Caco-2 (cell line): ENCODE results near the gene PALLD. TPM values are rescaled to one million over a fixed set of nuclear protein-coding genes. Genes with fewer than 3 reads are reported as not detected.

ENCODE experiments used
- BruUV-seq: library from RNA; stranded (reverse); fragments of 400-500 nt; replicated peaks from 2 replicates; lab custom pipeline; 2021; lab: Mats Ljungman, UMichigan
- CTCF ChIA-PET: fragments of 300-600 bp; sonication (Branson Sonifier 250); formaldehyde crosslinking; loops from one replicate; lab custom pipeline; 2022; ENCODE audit warnings: antibody characterized with exemption; lab: Charles Lee
- POLR2A ChIA-PET: fragments of 300-600 bp; sonication (Branson Sonifier 250); formaldehyde crosslinking; loops from one replicate; lab custom pipeline; 2022; ENCODE audit warnings: antibody characterized with exemption; lab: Charles Lee
- DNase-seq, 2 experiments: peaks; one replicate each; pipeline versions ENCODE4 v3.0.0 to v3.0.0-alpha.2; 2020 to 2022
- H3K27me3 ChIP-seq: replicated peaks from 2 replicates; pipeline ENCODE4 v1.6.0; 2011; ENCODE audit warnings: low read length; ENCODE audit not compliant: control insufficient read depth, insufficient read depth
- H3K36me3 ChIP-seq: 2 replicates; pipeline ENCODE4 v1.5.1; 2011; ENCODE audit warnings: low read length; ENCODE audit not compliant: control insufficient read depth, insufficient read depth
- H3K4me1 ChIP-seq: fragments of 250-450 bp; sonication (Bioruptor Pico); 2 replicates; pipeline ENCODE4 v1.5.1; 2020; ENCODE audit warnings: mild to moderate bottlenecking
- H3K4me3 ChIP-seq: 2 replicates; pipeline ENCODE4 v1.5.1; 2011; ENCODE audit warnings: low read depth, mild to moderate bottlenecking, control low read depth, low read length
- H3K9me3 ChIP-seq: fragments of 250-450 bp; sonication (Bioruptor Pico); 2 replicates; pipeline ENCODE4 v1.5.1; 2020; ENCODE audit warnings: mild to moderate bottlenecking, moderate library complexity
- H3K27ac Mint-ChIP-seq: one replicate; pipeline ENCODE4 v1.8.0; 2022; ENCODE audit warnings: mixed read lengths; ENCODE audit not compliant: unreplicated experiment
- H3K27me3 Mint-ChIP-seq: one replicate; pipeline ENCODE4 v1.8.0; 2022; ENCODE audit warnings: mixed read lengths; ENCODE audit not compliant: insufficient read depth, unreplicated experiment
- H3K36me3 Mint-ChIP-seq: one replicate; pipeline ENCODE4 v1.8.0; 2022; ENCODE audit warnings: mild to moderate bottlenecking, mixed read lengths; ENCODE audit not compliant: insufficient read depth, unreplicated experiment
- H3K4me1 Mint-ChIP-seq: one replicate; pipeline ENCODE4 v1.8.0; 2022; ENCODE audit warnings: low read depth, mixed read lengths; ENCODE audit not compliant: unreplicated experiment
- H3K4me3 Mint-ChIP-seq: one replicate; pipeline ENCODE4 v1.8.0; 2022; ENCODE audit warnings: mild to moderate bottlenecking, moderate library complexity, mixed read lengths; ENCODE audit not compliant: unreplicated experiment
- H3K9me3 Mint-ChIP-seq: one replicate; pipeline ENCODE4 v1.8.0; 2022; ENCODE audit warnings: mixed read lengths; ENCODE audit not compliant: unreplicated experiment
- CTCF ChIP-seq, 2 experiments: fragments of 200-600 bp in 1 of 2; IDR thresholded peaks; 1 replicate in 1 of 2; 2 replicates in 1 of 2; pipeline versions ENCODE4 v1.5.1 to v1.8.0; 2011 to 2022; ENCODE audit warnings: antibody characterized with exemption in 1 of 2, control low read depth in 1 of 2, inconsistent platforms in 1 of 2, low read depth in 1 of 2, low read length in 1 of 2, mild to moderate bottlenecking in 1 of 2, moderate library complexity in 1 of 2; ENCODE audit not compliant: insufficient read depth in 1 of 2, severe bottlenecking in 1 of 2, unreplicated experiment in 1 of 2
- intact Hi-C: fragments of 100-400 bp; cut with micrococcal nuclease; formaldehyde crosslinking; loops from one replicate; pipeline ENCODE4 v1.10.0; 2022; ENCODE audit not compliant: unreplicated experiment
- total RNA-seq: library from RNA; stranded (reverse); gene quantifications from 2 replicates; pipeline ENCODE4 v1.2.3, GENCODE V29; 2022

Gene PALLD
- total RNA-seq, 1 experiment from 2014 or later: 12.3 TPM

- TF ChIP-seq CTCF (IDR thresholded peaks at IDR 0.05; ENCODE audit: insufficient read depth in 1 of 2, low read depth in 1 of 2, low read length in 1 of 2, severe bottlenecking in 1 of 2, unreplicated experiment in 1 of 2): no peak
- Mint-ChIP-seq H3K36me3 (no peaks in the 10 kb centered on the region), H3K4me1 (no peaks in the 10 kb centered on the region), H3K9me3 (no peaks in the 10 kb centered on the region), H3K27ac (no peak overlapping the region), H3K27me3 (no peaks in the 10 kb centered on the region), H3K4me3 (no peak overlapping the region)
- Histone ChIP-seq H3K27me3 (no peaks in the 10 kb centered on the region), H3K9me3 (no peaks in the 10 kb centered on the region), H3K36me3 (no peaks in the 10 kb centered on the region), H3K4me1 (no peaks in the 10 kb centered on the region), H3K4me3 (no peak overlapping the region)
- intact Hi-C loops: no loop called here
- POLR2A ChIA-PET: no interaction called here
- CTCF ChIA-PET: no interaction called here
- no TSS peak for BruUV-seq
- no peak for DNase-seq
These were observed 370.3 kb downstream of the PALLD start for GRCh38 chr4:168867128-168867527.

- ChIA-PET POLR2A (no interaction called here), CTCF (no interaction called here)
- no peaks in the 10 kb centered on the region for H3K36me3 ChIP-seq
- H3K36me3 Mint-ChIP-seq: no peaks in the 10 kb centered on the region
- H3K27me3 Mint-ChIP-seq: no peaks in the 10 kb centered on the region
- H3K27ac Mint-ChIP-seq: no peak overlapping the region
- H3K4me1 Mint-ChIP-seq: no peaks in the 10 kb centered on the region
- TF ChIP-seq CTCF (IDR thresholded peaks at IDR 0.05; ENCODE audit: insufficient read depth in 1 of 2, low read depth in 1 of 2, low read length in 1 of 2, severe bottlenecking in 1 of 2, unreplicated experiment in 1 of 2): no peak
- no peaks in the 10 kb centered on the region for H3K9me3 Mint-ChIP-seq
- no peaks in the 10 kb centered on the region for H3K27me3 ChIP-seq
- intact Hi-C loops: no loop called here
- H3K4me1 ChIP-seq: no peaks in the 10 kb centered on the region
- H3K4me3 ChIP-seq: no peak overlapping the region
- BruUV-seq: no TSS peak
- H3K9me3 ChIP-seq: no peaks in the 10 kb centered on the region
- no peak overlapping the region for H3K4me3 Mint-ChIP-seq
- DNase-seq: no peak
These were observed 371.4 kb downstream of the PALLD start for GRCh38 chr4:168868044-168868781.

- no TSS peak for BruUV-seq
These were observed 371.9 kb downstream of the PALLD start for GRCh38 chr4:168868802-168869201.

More at GRCh38 chr4:168868802-168869201, 371.9 kb downstream of the PALLD start:
- Histone ChIP-seq H3K4me1 (no peaks in the 10 kb centered on the region), H3K4me3 (no peak overlapping the region), H3K27me3 (no peaks in the 10 kb centered on the region), H3K9me3 (no peaks in the 10 kb centered on the region), H3K36me3 (no peaks in the 10 kb centered on the region)
- no peak for TF ChIP-seq CTCF (IDR thresholded peaks at IDR 0.05; ENCODE audit: insufficient read depth in 1 of 2, low read depth in 1 of 2, low read length in 1 of 2, severe bottlenecking in 1 of 2, unreplicated experiment in 1 of 2)
- POLR2A ChIA-PET: no interaction called here
- Mint-ChIP-seq H3K36me3 (no peaks in the 10 kb centered on the region), H3K27me3 (no peaks in the 10 kb centered on the region), H3K4me3 (no peak overlapping the region), H3K9me3 (no peaks in the 10 kb centered on the region), H3K4me1 (no peaks in the 10 kb centered on the region), H3K27ac (no peak overlapping the region)
- CTCF ChIA-PET: no interaction called here
- intact Hi-C loops: no loop called here
- DNase-seq: no peak
